Activated CD8-positive, alpha-beta T cell treated with anti-CD3 and anti-CD28 coated beads, Interleukin-2, amount 10 ng/mL, durations not matched to agents 7 days and 5 days (primary cell): ENCODE measurements around the gene PDRG1. TPM values are rescaled to one million over a fixed set of nuclear protein-coding genes. Genes with fewer than 3 reads are reported as not detected.

Source experiments
- ATAC-seq: fragments of 150-1000 bp; cut with Tn5 transposase; one replicate; pipeline ENCODE4 v1.10.0; 2021; ENCODE audit warnings: moderate library complexity
- CTCF ChIA-PET: fragments of 350-600 bp; sonication (Branson Sonifier 250); formaldehyde crosslinking; loops from one replicate; lab custom pipeline; 2021; ENCODE audit warnings: antibody characterized with exemption; lab: Charles Lee
- POLR2A ChIA-PET: fragments of 350-600 bp; sonication (Branson Sonifier 250); formaldehyde crosslinking; loops from one replicate; lab custom pipeline; 2021; ENCODE audit warnings: antibody characterized with exemption; lab: Charles Lee
- DNase-seq: peaks from one replicate; pipeline ENCODE4 v3.0.0-alpha.2; 2020
- H3K27ac Mint-ChIP-seq: one replicate; pipeline ENCODE4 v1.8.0; 2021; ENCODE audit warnings: mild to moderate bottlenecking, mixed read lengths
- H3K27me3 Mint-ChIP-seq: one replicate; pipeline ENCODE4 v1.8.0; 2021; ENCODE audit warnings: low read depth, mixed read lengths
- H3K36me3 Mint-ChIP-seq: one replicate; pipeline ENCODE4 v1.8.0; 2021; ENCODE audit warnings: low read depth, mixed read lengths
- H3K4me1 Mint-ChIP-seq: one replicate; pipeline ENCODE4 v1.8.0; 2021; ENCODE audit warnings: low read depth, mixed read lengths
- H3K4me3 Mint-ChIP-seq: one replicate; pipeline ENCODE4 v1.8.0; 2021; ENCODE audit warnings: mild to moderate bottlenecking, mixed read lengths
- H3K9me3 Mint-ChIP-seq: one replicate; pipeline ENCODE4 v1.8.0; 2022; ENCODE audit warnings: mixed read lengths; ENCODE audit not compliant: insufficient read depth
- total RNA-seq, 2 experiments: library from RNA; stranded (reverse); gene quantifications; one replicate each; pipeline ENCODE4 v1.2.3, GENCODE V29; 2021

PDRG1 gene
- total RNA-seq, 2 experiments from 2014 or later, result 15.0 to 16.1 TPM

DNA sequence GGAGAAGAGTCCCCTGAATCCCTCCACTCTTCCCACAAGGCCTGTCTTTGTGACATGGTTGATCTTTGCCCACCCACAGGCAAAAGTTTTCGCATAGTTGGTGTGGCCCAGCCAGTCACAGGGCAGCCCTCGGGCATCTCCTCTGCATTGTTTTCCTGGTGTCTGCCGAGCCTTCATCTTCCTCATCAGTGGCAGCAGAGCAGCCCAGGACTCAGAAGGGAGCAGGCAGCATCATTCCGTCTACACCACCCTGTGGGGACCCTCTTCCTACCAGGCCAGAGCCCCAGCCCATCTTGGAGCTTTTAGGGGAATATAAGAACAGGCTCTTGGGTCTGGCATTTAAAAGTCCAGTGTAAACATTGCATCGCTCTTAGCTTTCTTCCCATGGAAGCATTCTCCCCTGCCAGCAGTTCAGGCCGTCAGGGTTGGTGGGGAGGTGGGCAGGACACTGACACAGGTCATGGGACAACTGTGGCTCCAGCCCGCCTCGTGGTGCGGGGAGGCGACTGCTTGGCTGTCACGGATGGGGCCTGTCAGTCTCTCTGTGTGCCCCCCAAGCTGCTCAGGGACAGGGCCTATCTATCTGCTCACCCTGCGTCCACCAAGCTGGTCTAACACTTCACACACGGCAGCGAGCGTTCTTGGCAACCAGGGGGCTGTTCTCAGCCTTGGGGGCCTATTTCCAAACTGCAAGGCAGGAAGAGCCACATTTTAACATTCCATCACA lies 38.3 kb downstream of the PDRG1 start:
- no peak for DNase-seq

DNA sequence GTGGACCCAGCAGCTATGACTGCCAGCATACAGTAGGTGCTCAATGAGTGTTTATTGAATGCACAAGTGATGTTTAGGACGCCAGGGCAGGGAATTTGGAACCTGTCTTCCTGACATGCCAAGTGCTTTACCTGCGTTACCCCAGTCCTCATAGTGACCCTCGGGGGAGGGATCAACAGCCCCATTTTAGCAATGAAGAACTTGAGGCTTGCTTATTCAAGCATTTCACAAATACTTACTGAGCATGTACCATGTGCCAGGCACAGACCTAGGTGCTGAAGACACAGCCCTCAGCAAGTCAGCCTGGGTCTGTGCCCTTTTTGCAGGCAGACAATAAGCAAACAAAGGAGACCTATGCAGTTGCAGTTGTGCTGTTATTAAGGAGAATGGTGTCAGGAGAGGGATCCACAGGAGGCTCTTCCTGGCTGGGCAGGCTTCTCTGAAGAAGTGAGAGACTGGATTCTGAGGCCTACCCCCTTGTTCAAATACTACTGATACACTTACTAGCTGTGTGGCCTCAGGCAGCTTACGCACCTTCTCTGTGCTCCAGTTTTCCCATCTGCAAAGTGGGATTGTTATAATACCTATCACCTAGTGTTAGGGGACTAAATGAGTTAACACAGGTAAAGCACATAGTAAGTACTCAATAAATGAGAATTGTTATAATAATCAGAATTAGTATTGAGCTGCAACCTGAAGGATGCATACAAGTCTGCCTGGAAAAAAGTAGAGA lies 41.6 kb downstream of the PDRG1 start:
- H3K27ac Mint-ChIP-seq, result no peak overlapping the region
- DNase-seq, result no peak
- ATAC-seq, result no peak
- peaks cover 2% of the 10 kb centered on the region for H3K27me3 Mint-ChIP-seq
- no peaks in the 10 kb centered on the region for H3K36me3 Mint-ChIP-seq
- ChIA-PET CTCF (no interaction called here), POLR2A (no interaction called here)
- no peaks in the 10 kb centered on the region for H3K4me1 Mint-ChIP-seq
- H3K4me3 Mint-ChIP-seq, result no peak overlapping the region
- H3K9me3 Mint-ChIP-seq, result no peaks in the 10 kb centered on the region

More for the DNA sequence above, 38.3 kb downstream of the PDRG1 start:
- no peaks in the 10 kb centered on the region for H3K9me3 Mint-ChIP-seq
- no peaks in the 10 kb centered on the region for H3K4me1 Mint-ChIP-seq
- POLR2A ChIA-PET, result interaction anchor here (0.8 kb wide), 1 partner anchor 27 kb away, joined by 3 read pairs; no protein-coding TSS in a partner anchor
- H3K4me3 Mint-ChIP-seq, result no peak overlapping the region
- no peaks in the 10 kb centered on the region for H3K36me3 Mint-ChIP-seq
- H3K27ac Mint-ChIP-seq, result no peak overlapping the region
- H3K27me3 Mint-ChIP-seq, result peaks cover 8% of the 10 kb centered on the region
- CTCF ChIA-PET, result no interaction called here
- no peak for ATAC-seq

DNA sequence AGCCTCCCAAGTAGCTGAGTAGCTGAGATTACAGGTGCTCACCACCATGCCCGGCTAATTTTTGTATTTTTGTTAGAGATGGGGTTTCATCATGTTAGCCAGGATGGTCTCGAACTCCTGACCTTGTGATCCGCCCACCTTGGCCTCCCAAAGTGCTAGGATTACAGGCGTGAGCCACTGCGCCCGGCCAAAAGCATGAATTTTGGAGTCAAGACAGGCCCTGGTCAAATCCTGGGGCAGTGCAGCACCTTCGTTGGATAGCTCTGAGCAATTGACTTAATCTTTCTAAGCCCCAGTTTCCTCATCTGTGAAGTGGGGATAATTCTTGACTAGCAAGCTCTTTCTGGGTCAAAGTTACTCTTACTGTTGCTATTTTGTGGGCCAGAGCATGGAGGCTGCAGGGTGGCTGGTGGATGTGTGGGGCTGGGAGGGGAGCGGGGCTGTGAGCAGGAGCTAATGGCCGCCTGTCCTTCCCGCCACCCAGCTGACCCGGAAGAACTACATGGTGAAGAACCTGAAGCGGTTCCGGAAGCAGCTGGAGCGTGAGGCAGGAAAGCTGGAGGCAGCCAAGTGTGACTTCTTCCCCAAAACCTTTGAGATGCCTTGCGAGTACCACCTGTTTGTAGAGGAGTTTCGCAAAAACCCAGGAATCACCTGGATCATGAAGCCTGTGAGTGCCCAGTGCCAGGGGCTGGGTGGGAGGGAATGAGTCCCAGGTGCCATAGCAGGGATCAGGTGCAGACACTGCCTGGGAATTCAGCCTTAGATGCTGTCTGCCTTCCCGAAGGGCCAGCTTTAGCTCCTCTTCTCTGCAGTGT lies 42.4 kb downstream of the PDRG1 start:
- ChIA-PET CTCF (no interaction called here), POLR2A (interaction anchor here (0.6 kb wide), 1 partner anchor 35 kb away, joined by 3 read pairs; no protein-coding TSS in a partner anchor)
- H3K4me3 Mint-ChIP-seq, result no peak overlapping the region
- no peak for DNase-seq
- H3K27ac Mint-ChIP-seq, result no peak overlapping the region
- ATAC-seq, result no peak
- H3K36me3 Mint-ChIP-seq, result no peaks in the 10 kb centered on the region
- peaks cover 2% of the 10 kb centered on the region for H3K27me3 Mint-ChIP-seq
- H3K4me1 Mint-ChIP-seq, result no peaks in the 10 kb centered on the region
- H3K9me3 Mint-ChIP-seq, result no peaks in the 10 kb centered on the region

DNA sequence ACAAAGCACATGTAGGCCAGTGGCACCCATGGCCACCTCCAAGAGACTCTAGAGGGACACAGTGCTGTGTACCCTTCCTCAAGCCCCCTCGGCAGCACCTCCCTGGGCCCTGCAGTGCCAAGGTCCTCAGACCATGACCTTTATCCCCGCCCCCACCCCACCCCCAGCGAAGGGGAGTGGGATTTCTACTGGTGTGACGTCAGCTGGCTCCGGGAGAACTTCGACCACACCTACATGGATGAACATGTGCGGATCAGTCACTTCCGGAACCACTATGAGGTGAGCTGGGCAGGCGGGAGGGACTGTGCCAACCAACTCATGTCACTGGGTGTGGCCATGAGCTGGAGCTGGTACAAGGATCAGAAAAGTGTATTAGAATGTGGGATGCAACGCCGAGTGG lies 43.4 kb downstream of the PDRG1 start:
- ATAC-seq, result no peak
- H3K36me3 Mint-ChIP-seq, result no peaks in the 10 kb centered on the region
- POLR2A ChIA-PET, result no interaction called here
- H3K9me3 Mint-ChIP-seq, result no peaks in the 10 kb centered on the region
- CTCF ChIA-PET, result no interaction called here
- H3K27me3 Mint-ChIP-seq, result peaks cover 2% of the 10 kb centered on the region
- no peak for DNase-seq
- no peak overlapping the region for H3K4me3 Mint-ChIP-seq
- H3K27ac Mint-ChIP-seq, result no peak overlapping the region
- no peaks in the 10 kb centered on the region for H3K4me1 Mint-ChIP-seq

DNA sequence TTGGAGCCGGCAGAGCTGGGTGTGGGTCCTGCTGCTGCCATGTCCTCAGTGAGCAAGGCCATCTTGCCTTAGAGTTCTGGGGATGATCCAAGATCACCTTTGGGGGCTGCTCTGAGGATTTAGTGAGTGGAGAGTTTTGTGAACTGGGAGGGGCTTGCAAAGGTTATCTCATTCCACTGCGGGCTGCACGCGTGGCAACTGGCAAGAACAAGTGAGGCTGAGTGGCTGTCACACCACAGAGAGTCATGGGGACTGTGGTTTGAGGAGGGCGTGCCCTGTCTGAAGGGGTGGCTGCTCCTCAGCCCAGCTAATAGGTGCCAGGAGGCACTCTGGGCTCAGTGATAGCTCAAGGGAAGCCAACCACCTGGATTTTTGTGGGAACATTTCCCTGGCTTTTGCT lies 43.8 kb downstream of the PDRG1 start:
- H3K36me3 Mint-ChIP-seq, result no peaks in the 10 kb centered on the region
- ATAC-seq, result no peak
- ChIA-PET POLR2A (no interaction called here), CTCF (no interaction called here)
- H3K27ac Mint-ChIP-seq, result no peak overlapping the region
- no peaks in the 10 kb centered on the region for H3K9me3 Mint-ChIP-seq
- no peaks in the 10 kb centered on the region for H3K4me1 Mint-ChIP-seq
- peaks cover 4% of the 10 kb centered on the region for H3K27me3 Mint-ChIP-seq
- no peak overlapping the region for H3K4me3 Mint-ChIP-seq
- no peak for DNase-seq

DNA sequence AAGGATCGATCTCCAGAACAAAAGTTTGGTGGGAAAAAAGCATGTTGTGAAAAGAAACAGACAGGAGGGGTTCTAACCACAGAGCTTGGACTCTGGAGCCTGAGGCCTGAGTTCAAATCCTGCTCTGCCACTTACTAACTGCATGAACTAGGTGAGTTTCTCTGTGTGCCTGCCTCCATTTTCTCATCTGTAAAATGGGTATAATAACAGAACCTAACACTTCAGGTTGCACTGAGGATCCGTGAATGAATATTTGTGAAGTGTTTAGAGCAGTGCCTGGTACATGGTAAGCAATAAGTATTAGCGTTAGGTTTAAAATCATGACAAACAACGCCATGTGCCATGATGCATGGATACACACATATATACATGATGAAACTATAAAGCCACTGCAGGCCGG lies 44.8 kb downstream of the PDRG1 start:
- ChIA-PET CTCF (no interaction called here), POLR2A (no interaction called here)
- no peak overlapping the region for H3K27ac Mint-ChIP-seq
- DNase-seq, result no peak
- no peak for ATAC-seq
- no peaks in the 10 kb centered on the region for H3K36me3 Mint-ChIP-seq
- no peaks in the 10 kb centered on the region for H3K4me1 Mint-ChIP-seq
- no peak overlapping the region for H3K4me3 Mint-ChIP-seq
- H3K27me3 Mint-ChIP-seq, result peaks cover 4% of the 10 kb centered on the region
- H3K9me3 Mint-ChIP-seq, result no peaks in the 10 kb centered on the region

DNA sequence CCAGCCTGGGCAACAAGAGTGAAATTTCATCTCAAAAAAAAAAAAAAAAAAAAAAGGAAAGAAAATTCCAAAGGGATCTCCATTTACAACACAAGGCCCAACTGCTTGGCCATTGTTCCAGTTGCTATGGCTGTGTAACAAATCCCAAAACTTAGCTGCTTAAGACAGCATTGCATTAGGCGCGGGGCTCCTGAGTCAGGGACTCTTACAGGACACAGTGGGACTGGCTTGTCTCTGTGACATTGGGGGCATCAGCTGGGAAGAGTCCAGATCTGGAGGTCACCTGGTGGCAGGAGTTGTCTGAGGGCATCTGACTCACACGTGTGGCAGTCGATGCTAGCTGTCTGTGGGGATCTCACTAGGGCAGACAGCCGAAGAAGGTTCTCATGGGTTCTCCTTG lies 45.8 kb downstream of the PDRG1 start:
- H3K27me3 Mint-ChIP-seq, result peaks cover 4% of the 10 kb centered on the region
- no peaks in the 10 kb centered on the region for H3K4me1 Mint-ChIP-seq
- CTCF ChIA-PET, result no interaction called here
- H3K9me3 Mint-ChIP-seq, result no peaks in the 10 kb centered on the region
- no peaks in the 10 kb centered on the region for H3K36me3 Mint-ChIP-seq
- POLR2A ChIA-PET, result no interaction called here
- ATAC-seq (no peak), DNase-seq (no peak)
- H3K4me3 Mint-ChIP-seq, result no peak overlapping the region
- H3K27ac Mint-ChIP-seq, result no peak overlapping the region

DNA sequence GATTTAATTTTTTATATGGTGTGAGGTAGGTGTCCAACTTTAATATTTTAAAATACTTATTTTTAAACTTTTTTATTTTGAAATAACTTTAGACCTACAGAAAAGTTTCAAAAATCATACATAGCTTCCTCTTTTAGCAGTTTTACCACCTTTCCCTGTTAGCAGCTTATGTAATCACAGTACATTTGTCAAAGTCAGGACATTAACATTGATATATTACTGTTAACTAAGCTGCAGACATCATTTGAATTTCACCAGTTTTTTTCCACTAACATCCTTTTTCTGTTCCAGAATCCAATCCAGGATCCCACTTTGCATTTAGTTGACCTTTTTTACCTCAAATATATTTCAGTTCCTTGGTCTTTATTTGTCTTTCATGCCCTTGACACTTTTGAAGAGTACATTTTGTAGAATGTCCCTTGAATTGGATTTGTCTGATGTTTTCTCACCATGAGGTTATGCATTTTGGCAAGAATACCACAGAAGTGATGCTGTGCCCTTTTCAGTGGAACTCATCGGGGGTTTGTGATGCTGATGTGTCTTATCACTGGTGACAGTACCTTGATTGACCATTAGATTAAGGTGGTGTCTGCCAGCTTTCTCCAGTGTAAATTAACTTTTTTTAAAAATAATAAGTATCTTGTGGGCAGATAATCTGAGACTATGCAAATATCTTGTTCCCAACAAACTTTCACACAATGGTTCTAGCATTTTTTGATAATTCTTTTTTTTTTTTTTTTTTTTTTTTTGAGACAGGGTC lies 48.0 kb downstream of the PDRG1 start:
- no peaks in the 10 kb centered on the region for H3K36me3 Mint-ChIP-seq
- H3K27me3 Mint-ChIP-seq, result peaks cover 3% of the 10 kb centered on the region
- no peak for DNase-seq
- POLR2A ChIA-PET, result no interaction called here
- no peak for ATAC-seq
- H3K4me3 Mint-ChIP-seq, result no peak overlapping the region
- H3K9me3 Mint-ChIP-seq, result no peaks in the 10 kb centered on the region
- CTCF ChIA-PET, result no interaction called here
- no peaks in the 10 kb centered on the region for H3K4me1 Mint-ChIP-seq
- H3K27ac Mint-ChIP-seq, result no peak overlapping the region

DNA sequence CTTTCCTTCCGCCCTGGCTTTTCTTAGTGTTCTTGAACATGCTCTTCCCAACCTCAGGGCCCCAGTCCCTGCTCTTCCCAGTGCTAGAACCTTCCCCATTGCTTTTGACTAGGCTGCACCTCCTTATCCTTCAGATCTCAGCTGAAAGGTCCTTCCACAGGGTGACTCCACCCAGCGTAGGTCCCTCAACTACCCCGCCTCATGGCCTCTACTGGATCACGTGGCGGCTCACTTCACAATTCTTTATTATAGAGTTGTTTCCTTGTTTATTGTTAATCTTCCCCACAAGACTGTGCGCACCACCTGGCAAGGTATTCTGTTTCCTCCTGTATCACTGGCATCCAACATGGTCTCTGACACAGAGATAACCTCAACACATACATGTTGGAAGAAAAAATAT lies 50.2 kb downstream of the PDRG1 start:
- H3K9me3 Mint-ChIP-seq, result no peaks in the 10 kb centered on the region
- DNase-seq (no peak), ATAC-seq (no peak)
- no peaks in the 10 kb centered on the region for H3K4me1 Mint-ChIP-seq
- H3K27me3 Mint-ChIP-seq, result peaks cover 2% of the 10 kb centered on the region
- no peak overlapping the region for H3K4me3 Mint-ChIP-seq
- no peaks in the 10 kb centered on the region for H3K36me3 Mint-ChIP-seq
- H3K27ac Mint-ChIP-seq, result no peak overlapping the region
- CTCF ChIA-PET, result no interaction called here
- POLR2A ChIA-PET, result no interaction called here

DNA sequence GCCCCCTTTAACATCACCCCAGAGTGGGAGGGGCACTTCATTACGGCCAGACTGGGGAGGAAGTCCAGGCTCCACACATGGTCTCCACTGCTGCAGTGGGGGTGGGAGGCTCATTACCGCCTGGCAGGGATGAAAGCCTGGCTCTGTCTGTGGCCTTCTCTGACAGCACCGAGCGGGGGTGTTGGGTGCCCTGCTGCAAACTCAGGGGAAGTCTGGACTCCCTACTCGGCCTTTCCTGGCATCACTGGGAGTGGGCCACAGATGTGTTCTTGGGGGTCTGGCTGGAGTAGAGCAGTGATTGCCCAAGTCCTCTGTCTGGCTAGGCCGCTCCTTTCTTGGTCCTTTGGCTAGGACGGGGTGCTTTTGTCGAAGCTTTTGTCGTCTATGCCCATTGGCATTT lies 54.3 kb downstream of the PDRG1 start:
- Mint-ChIP-seq H3K4me3 (no peak overlapping the region), H3K27ac (no peak overlapping the region), H3K9me3 (no peaks in the 10 kb centered on the region), H3K4me1 (no peaks in the 10 kb centered on the region), H3K27me3 (peaks cover 4% of the 10 kb centered on the region), H3K36me3 (no peaks in the 10 kb centered on the region)
- DNase-seq, result no peak
- ChIA-PET CTCF (interaction anchor here (1.4 kb wide), 1 partner anchor 74 kb away, joined by 4 read pairs; no protein-coding TSS in a partner anchor), POLR2A (no interaction called here)
- no peak for ATAC-seq

DNA sequence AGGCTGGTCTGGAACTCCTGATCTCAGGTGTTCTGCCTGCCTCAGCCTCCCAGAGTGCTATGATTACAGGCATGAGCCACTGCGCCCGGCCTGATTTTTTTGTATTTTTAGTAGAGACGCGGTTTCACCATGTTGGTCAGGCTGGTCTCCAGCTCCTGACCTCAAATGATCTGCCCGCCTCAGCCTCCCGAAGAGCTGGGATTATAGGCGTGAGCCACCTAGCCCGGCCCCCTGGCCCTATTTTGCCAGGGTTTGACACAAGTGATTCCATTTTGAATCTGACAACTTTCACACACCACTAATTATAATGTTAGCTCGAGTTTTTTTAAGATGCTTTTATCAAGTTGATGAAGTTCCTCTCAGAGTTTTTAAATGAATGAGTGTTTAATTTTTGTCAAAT lies 55.8 kb downstream of the PDRG1 start:
- H3K27ac Mint-ChIP-seq, result no peak overlapping the region
- ATAC-seq, result no peak
- ChIA-PET CTCF (interaction anchor here (0.7 to 2.4 kb wide), 3 partner anchors 47 to 73 kb away, joined by 4 to 7 read pairs (median 4); no protein-coding TSS in a partner anchor), POLR2A (no interaction called here)
- H3K9me3 Mint-ChIP-seq, result no peaks in the 10 kb centered on the region
- H3K27me3 Mint-ChIP-seq, result peaks cover 4% of the 10 kb centered on the region
- H3K36me3 Mint-ChIP-seq, result no peaks in the 10 kb centered on the region
- no peaks in the 10 kb centered on the region for H3K4me1 Mint-ChIP-seq
- no peak for DNase-seq
- no peak overlapping the region for H3K4me3 Mint-ChIP-seq
